Left lung (tissue), 10 donors: Measurements from ENCODE around the gene PGBD5. TPM values are rescaled to one million over a fixed set of nuclear protein-coding genes. Genes with fewer than 3 reads are reported as not detected.

Source experiments
- ATAC-seq: fragments of 200-7000 bp; cut with Tn5 transposase; one replicate; pipeline ENCODE4 v1.9.1; 2020; ENCODE audit warnings: moderate library complexity
- DNase-seq, 4 donors: peaks; one replicate each; pipeline ENCODE4 v3.0.0-alpha.2; 2013 to 2020
- H3K27ac ChIP-seq, 2 donors: fragments of 200-600 bp; sonication (generic) in 1 of 2; one replicate each; pipeline versions ENCODE4 v1.5.0 to v1.8.0; 2020 to 2021
- H3K27me3 ChIP-seq, 2 donors: fragments of 200-600 bp; sonication (generic) in 1 of 2; one replicate each; pipeline versions ENCODE4 v1.5.0 to v1.8.0; 2020 to 2021
- H3K36me3 ChIP-seq, 2 donors: fragments of 200-600 bp; sonication (generic) in 1 of 2; one replicate each; pipeline versions ENCODE4 v1.5.0 to v1.8.0; 2020 to 2021
- H3K4me1 ChIP-seq, 2 donors: fragments of 200-600 bp; one replicate each; pipeline ENCODE4 v1.8.0; 2021
- H3K4me3 ChIP-seq, 2 donors: fragments of 200-600 bp; sonication (generic) in 1 of 2; one replicate each; pipeline versions ENCODE4 v1.5.0 to v1.8.0; 2020 to 2021; ENCODE audit warnings: mild to moderate bottlenecking in 1 of 2
- H3K9me3 ChIP-seq, 2 donors: fragments of 200-600 bp; sonication (generic) in 1 of 2; one replicate each; pipeline versions ENCODE4 v1.5.0 to v1.8.0; 2020 to 2021
- CTCF ChIP-seq, 2 donors: fragments of 200-600 bp; sonication (generic) in 1 of 2; IDR thresholded peaks; one replicate each; pipeline versions ENCODE4 v1.5.0 to v1.8.0; 2021; ENCODE audit warnings: antibody characterized with exemption in 2 of 2
- intact Hi-C, 2 donors: fragments of 100-400 bp; cut with DNase I; formaldehyde crosslinking; loops; one replicate each; pipeline versions ENCODE4 v1.11.2 to v1.14.2; 2022
- polyA plus RNA-seq, 6 donors: library from polyadenylated mRNA; unstranded; fragments of 120-200 nt; gene quantifications; one replicate each; pipeline ENCODE4 v1.2.1, GENCODE V29; 2013; ENCODE audit not compliant: insufficient read length in 6 of 6
- total RNA-seq, 2 donors: library from RNA; stranded (reverse); fragmentation: NEBNext Ultra II Directional; extraction: Animal tissue kit (Norgen Biotek cat#: 25700); gene quantifications; one replicate each; pipeline ENCODE4 v1.2.1, GENCODE V29; 2021
- donor health status: DM: no; HTN: yes; CAD: no.
- donor health status: DM: no; HTN: no; CAD: no.

Gene PGBD5
- total and polyA plus RNA-seq, 8 donors = 2.3 to 10.1 (median 4.8) TPM

GRCh38 chr1:230286166-230286889 lies 139.8 kb downstream of the PGBD5 start:
- no peak for TF ChIP-seq CTCF (IDR thresholded peaks at IDR 0.05)
- H3K9me3 ChIP-seq = no peaks in the 10 kb centered on the region
- peaks cover 0 to 3% of the 10 kb centered on the region in 2 donors for H3K4me1 ChIP-seq
- DNase-seq (peak in 2 of 4 donors; percentile 23 to 56), ATAC-seq (no peak)
- H3K4me3 ChIP-seq = no peak overlapping the region
- intact Hi-C loops = no loop called here
- H3K36me3 ChIP-seq = peaks cover 0 to 15% of the 10 kb centered on the region in 2 donors
- H3K27ac ChIP-seq = no peak overlapping the region
- no peaks in the 10 kb centered on the region for H3K27me3 ChIP-seq

GRCh38 chr1:230285351-230285750 lies 140.8 kb downstream of the PGBD5 start:
- no peaks in the 10 kb centered on the region for H3K9me3 ChIP-seq
- no peak overlapping the region for H3K4me3 ChIP-seq
- H3K27me3 ChIP-seq = no peaks in the 10 kb centered on the region
- intact Hi-C loops = no loop called here
- H3K4me1 ChIP-seq = peaks cover 0 to 3% of the 10 kb centered on the region in 2 donors
- TF ChIP-seq CTCF (IDR thresholded peaks at IDR 0.05) = no peak
- DNase-seq = peak in 1 of 4 donors; percentile 13
- peaks cover 0 to 24% of the 10 kb centered on the region in 2 donors for H3K36me3 ChIP-seq
- no peak for ATAC-seq
- H3K27ac ChIP-seq = no peak overlapping the region

- H3K4me3 ChIP-seq = no peak overlapping the region
Measured at GRCh38 chr1:230284891-230285290, 141.2 kb downstream of the PGBD5 start.

GRCh38 chr1:230283678-230284077 lies 142.5 kb downstream of the PGBD5 start:
- DNase-seq = peak in 1 of 4 donors; percentile 26
- TF ChIP-seq CTCF (IDR thresholded peaks at IDR 0.05) = no peak
- H3K9me3 ChIP-seq = no peaks in the 10 kb centered on the region
- H3K27me3 ChIP-seq = no peaks in the 10 kb centered on the region
- intact Hi-C loops = no loop called here
- peaks cover 0 to 41% of the 10 kb centered on the region in 2 donors for H3K36me3 ChIP-seq
- H3K4me1 ChIP-seq = peaks cover 0 to 3% of the 10 kb centered on the region in 2 donors
- no peak overlapping the region for H3K4me3 ChIP-seq
- no peak for ATAC-seq
- no peak overlapping the region for H3K27ac ChIP-seq

More at GRCh38 chr1:230284891-230285290, 141.2 kb downstream of the PGBD5 start:
- H3K27me3 ChIP-seq = no peaks in the 10 kb centered on the region
- no peak for ATAC-seq
- peaks cover 0 to 29% of the 10 kb centered on the region in 2 donors for H3K36me3 ChIP-seq
- intact Hi-C loops = no loop called here
- peaks cover 0 to 3% of the 10 kb centered on the region in 2 donors for H3K4me1 ChIP-seq
- TF ChIP-seq CTCF (IDR thresholded peaks at IDR 0.05) = no peak
- H3K9me3 ChIP-seq = no peaks in the 10 kb centered on the region
- DNase-seq = peak in 1 of 4 donors; percentile 37
- no peak overlapping the region for H3K27ac ChIP-seq

GRCh38 chr1:230282157-230282556 lies 144.0 kb downstream of the PGBD5 start:
- TF ChIP-seq CTCF (IDR thresholded peaks at IDR 0.05) = no peak
- DNase-seq (peak in 1 of 4 donors; percentile 7), ATAC-seq (no peak)
- no peak overlapping the region for H3K4me3 ChIP-seq
- no peaks in the 10 kb centered on the region for H3K27me3 ChIP-seq
- intact Hi-C loops = no loop called here
- no peaks in the 10 kb centered on the region for H3K9me3 ChIP-seq
- H3K4me1 ChIP-seq = peaks cover 0 to 3% of the 10 kb centered on the region in 2 donors
- peaks cover 0 to 55% of the 10 kb centered on the region in 2 donors for H3K36me3 ChIP-seq
- H3K27ac ChIP-seq = no peak overlapping the region
